Panc1 (cell line): ENCODE data around the gene SEPTIN5. TPM values are rescaled to one million over a fixed set of nuclear protein-coding genes. Genes with fewer than 3 reads are reported as not detected.

ENCODE experiments used
- total RNA-seq: library from RNA; stranded (reverse); gene quantifications from one replicate; pipeline ENCODE4 v1.2.1, GENCODE V29; 2021; ENCODE audit not compliant: unreplicated experiment

SEPTIN5 gene
- total RNA-seq, 1 experiment from 2014 or later: 17.2 TPM

Other genes starting within 250 kb of the SEPTIN5 start
- gene UFD1, start 235.3 kb upstream of the SEPTIN5 start, total RNA-seq: 82.8 TPM
- 26.1 TPM for gene CDC45, start 234.6 kb upstream of the SEPTIN5 start, total RNA-seq
- gene CLDN5, start 190.1 kb upstream of the SEPTIN5 start, total RNA-seq: 0.18 TPM
- 3.6 TPM for gene GP1BB, start 9.0 kb downstream of the SEPTIN5 start, total RNA-seq
- 91.7 TPM for gene TBX1, start 46.3 kb downstream of the SEPTIN5 start, total RNA-seq
- 12.2 TPM for gene GNB1L, start 140.4 kb downstream of the SEPTIN5 start, total RNA-seq
- 26.7 TPM for gene RTL10, start 140.4 kb downstream of the SEPTIN5 start, total RNA-seq
- gene COMT, start 227.3 kb downstream of the SEPTIN5 start, total RNA-seq: 108 TPM
- 29.5 TPM for gene TXNRD2, start 227.3 kb downstream of the SEPTIN5 start, total RNA-seq